Inferior parietal cortex (tissue), 1 donor: ENCODE results near the gene GSK3A.
A peak's percentile ranks its signal among the peaks of the same experiment; 100 is the strongest.

ENCODE experiments used
- DNase-seq: peaks from one replicate; pipeline ENCODE4 v3.0.0-alpha.2; 2016; ENCODE audit errors: extremely low spot score

GSK3A gene

DNA sequence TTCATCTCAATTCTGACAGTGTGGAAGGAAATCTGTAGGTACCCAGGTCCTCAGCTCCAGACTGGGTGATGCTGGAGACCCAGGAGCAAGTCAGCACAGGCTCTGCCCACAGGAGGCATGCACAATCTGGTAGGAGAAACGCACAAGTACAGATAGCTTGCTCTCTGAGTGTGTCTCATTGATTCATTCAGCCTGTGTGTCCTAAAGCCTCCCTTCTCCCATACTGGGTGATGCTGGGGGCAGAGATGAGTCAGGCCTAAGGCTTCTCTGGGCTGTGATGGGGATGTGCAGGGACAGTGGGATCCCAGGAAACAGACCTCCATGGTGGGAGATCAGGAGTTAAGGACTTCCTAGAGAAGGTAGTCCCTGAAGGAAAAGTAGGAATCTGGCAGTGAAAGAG is 15.5 kb downstream of the GSK3A start:
- DNase-seq = no peak

DNA sequence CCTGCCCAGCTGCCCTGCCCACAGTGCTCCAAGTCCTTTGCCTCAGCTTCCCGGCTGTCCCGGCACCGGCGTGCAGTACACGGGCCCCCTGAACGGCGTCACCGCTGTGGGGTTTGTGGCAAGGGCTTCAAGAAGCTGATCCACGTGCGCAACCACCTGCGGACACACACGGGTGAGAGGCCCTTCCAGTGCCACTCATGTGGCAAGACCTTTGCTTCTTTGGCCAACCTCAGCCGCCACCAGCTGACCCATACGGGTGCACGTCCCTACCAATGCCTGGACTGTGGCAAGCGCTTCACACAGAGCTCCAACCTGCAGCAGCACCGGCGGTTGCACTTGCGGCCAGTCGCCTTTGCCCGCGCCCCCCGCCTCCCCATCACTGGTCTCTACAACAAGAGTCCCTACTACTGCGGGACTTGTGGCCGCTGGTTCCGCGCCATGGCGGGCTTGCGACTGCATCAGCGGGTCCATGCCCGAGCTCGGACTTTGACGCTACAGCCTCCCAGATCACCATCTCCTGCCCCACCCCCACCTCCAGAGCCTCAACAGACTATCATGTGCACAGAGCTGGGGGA is 16.6 kb downstream of the GSK3A start:
- no peak for DNase-seq

GRCh38 chr19:42224940-42225717 is 17.3 kb downstream of the GSK3A start:
- no peak for DNase-seq

GRCh38 chr19:42220751-42221097 is 21.7 kb downstream of the GSK3A start:
- DNase-seq = no peak

DNA sequence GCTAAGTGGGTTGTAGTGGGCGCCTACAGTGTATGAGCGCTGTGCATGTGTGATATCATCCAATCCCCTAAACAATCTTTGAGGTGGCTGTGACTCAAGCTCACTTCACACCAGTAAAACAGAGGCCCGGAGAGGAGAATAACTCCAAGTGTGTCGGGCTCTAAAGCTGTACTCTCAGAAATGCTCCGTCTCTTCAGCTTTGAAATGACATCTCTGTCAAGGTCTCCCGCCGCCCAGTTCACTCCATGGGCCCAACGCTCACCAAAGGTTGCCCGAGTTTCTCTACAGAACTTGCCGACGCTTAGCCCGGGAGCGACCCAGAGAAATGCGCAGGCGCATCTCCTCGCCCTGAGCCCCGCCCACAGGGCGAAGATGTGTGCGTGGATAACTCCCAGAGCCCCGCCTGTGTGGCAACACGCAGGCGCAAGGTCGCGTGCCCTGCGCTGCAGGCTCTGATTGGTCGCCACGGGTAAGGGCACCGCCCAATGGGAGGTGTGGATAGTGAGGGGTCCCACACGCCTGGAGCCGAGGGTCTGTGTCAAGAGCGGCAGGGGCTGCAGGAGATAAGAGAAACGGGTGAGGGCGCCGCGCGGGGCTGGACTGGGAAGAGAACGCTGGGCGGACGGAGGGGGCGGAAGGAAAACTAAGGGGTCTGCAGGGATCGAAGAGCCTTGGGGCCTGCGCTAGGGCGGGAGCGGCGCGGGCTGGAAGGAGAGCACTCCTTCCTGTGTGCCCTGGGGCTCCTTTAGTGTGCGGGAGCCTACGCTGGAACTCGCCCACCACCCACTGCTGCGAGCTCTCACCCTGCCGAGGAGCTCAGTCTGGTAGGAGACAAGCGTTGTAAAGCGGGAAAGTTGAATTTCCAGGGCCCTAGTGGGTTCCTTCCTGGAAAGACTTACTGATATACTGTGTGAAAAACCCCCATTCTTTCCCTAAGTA is 22.3 kb downstream of the GSK3A start, which contains the start of gene ZNF526:
ZNF526 (plus strand) TSS at position 501 of the 939 bp plus-strand sequence. CDS start 4,092 bp downstream, outside the sequence.
- DNase-seq = peak; percentile 99

- DNase-seq = peak; percentile 96
Observed at GRCh38 chr19:42217520-42218437, 24.6 kb downstream of the GSK3A start, which contains the start of gene DEDD2. Gene DEDD2 (minus strand): TSS chr19:42217677. CDS start chr19:42217007, 670 bp downstream.

- DNase-seq = no peak
Observed at GRCh38 chr19:42216653-42217519, 25.5 kb downstream of the GSK3A start.

GRCh38 chr19:42214810-42215485 is 27.5 kb downstream of the GSK3A start:
- DNase-seq = no peak

DNA sequence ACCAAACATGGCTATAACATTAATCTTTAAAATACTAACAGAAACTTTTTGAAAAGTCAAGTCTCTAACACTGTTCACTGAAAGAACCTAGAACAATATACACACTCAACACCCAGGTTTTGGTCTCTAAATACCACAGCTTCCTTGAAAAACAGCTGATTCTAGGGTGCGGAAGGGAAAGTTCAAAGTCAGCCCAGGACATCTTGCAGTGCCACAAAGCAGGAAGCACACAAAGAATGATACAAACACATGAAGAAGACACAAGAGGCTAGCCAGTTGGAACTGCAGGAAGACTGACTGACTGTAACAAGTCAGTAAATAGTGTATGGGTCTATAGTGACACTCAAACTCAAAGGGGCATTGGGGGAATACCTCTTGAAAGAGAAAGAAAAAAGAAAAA is 29.5 kb downstream of the GSK3A start:
- no peak for DNase-seq

GRCh38 chr19:42208612-42209011 is 33.8 kb downstream of the GSK3A start:
- DNase-seq = no peak

GRCh38 chr19:42207767-42208271 is 34.6 kb downstream of the GSK3A start:
- no peak for DNase-seq

- DNase-seq = no peak
Observed at GRCh38 chr19:42206871-42207755, 35.3 kb downstream of the GSK3A start.

DNA sequence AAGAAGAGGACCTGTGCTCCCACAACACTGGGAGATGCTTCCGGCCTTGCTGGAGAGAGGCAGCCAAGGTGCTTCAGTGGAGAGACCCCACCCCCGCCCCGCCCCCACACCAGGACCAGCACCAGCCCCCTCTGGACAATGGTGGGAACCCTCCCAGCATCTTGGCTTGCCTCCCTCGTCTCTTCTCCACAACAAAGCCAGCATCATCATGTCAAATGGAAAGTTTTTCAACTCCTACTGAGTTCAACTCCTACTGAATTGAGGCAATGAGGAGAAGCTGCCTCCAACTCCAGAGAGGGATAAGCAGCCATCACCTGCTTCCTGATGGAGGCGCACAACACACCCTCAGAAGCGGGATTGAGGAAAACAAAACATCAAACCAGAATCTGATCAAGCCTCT is 37.7 kb downstream of the GSK3A start:
- DNase-seq = no peak

DNA sequence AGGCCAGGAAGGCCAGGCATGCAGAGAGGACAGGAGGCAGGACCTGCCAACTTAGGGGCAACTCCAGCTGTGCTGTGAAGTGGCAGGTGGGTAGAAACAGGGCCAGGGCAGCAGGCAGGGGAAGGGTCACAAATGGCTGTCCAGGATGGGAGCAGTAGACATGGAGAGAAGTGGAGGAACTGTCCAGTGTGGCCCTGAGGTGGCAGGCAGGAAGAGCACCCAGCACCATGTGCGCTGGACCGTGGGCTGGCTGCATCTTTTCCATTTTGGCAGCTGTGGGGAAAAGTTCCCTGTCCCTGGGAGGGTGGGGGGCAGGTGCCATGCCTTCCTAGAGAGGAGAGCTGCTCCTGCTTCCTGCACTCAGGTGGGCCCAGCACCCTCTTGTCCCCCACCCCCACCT is 38.7 kb downstream of the GSK3A start:
- DNase-seq = no peak

- DNase-seq = no peak
Observed at GRCh38 chr19:42202290-42202880, 40.0 kb downstream of the GSK3A start.

GRCh38 chr19:42201489-42202289 is 40.7 kb downstream of the GSK3A start:
- no peak for DNase-seq

GRCh38 chr19:42200116-42200715 is 42.2 kb downstream of the GSK3A start:
- no peak for DNase-seq
